ENCODE data around the gene TRIM66.

Gene TRIM66

GRCh38 chr11:8593455-8593854 is 89.0 kb downstream of the TRIM66 start:
- no peak for DNase-seq (ENCODE audit: low read depth)
- H3K4me3 ChIP-seq (ENCODE audit: low read depth, low read length): peak overlapping the region; percentile 61
- TF ChIP-seq CTCF (conservative IDR thresholded peaks at IDR 0.05; ENCODE audit: low read depth, low read length): no peak

GRCh38 chr11:8587915-8588314 is 94.5 kb downstream of the TRIM66 start:
- TF ChIP-seq CTCF (conservative IDR thresholded peaks at IDR 0.05; ENCODE audit: low read depth, low read length): no peak
- no peak overlapping the region for H3K4me3 ChIP-seq (ENCODE audit: low read depth, low read length)

GRCh38 chr11:8586805-8587204 is 95.7 kb downstream of the TRIM66 start:
- no peak overlapping the region for H3K4me3 ChIP-seq (ENCODE audit: low read depth, low read length)
- TF ChIP-seq CTCF (conservative IDR thresholded peaks at IDR 0.05; ENCODE audit: low read depth, low read length): no peak
- DNase-seq (ENCODE audit: low read depth): no peak

More at GRCh38 chr11:8587915-8588314, 94.5 kb downstream of the TRIM66 start:
- DNase-seq (ENCODE audit: low read depth): no peak

- no peak for TF ChIP-seq CTCF (conservative IDR thresholded peaks at IDR 0.05; ENCODE audit: low read depth, low read length)
- DNase-seq (ENCODE audit: low read depth): no peak
- no peak overlapping the region for H3K4me3 ChIP-seq (ENCODE audit: low read depth, low read length)
Measured at GRCh38 chr11:8586184-8586583, 96.3 kb downstream of the TRIM66 start.

- no peak for DNase-seq (ENCODE audit: low read depth)
- TF ChIP-seq CTCF (conservative IDR thresholded peaks at IDR 0.05; ENCODE audit: low read depth, low read length): no peak
Measured at GRCh38 chr11:8584511-8584910, 98.0 kb downstream of the TRIM66 start.

GRCh38 chr11:8584082-8584481 is 98.4 kb downstream of the TRIM66 start:
- no peak for TF ChIP-seq CTCF (conservative IDR thresholded peaks at IDR 0.05; ENCODE audit: low read depth, low read length)
- H3K4me3 ChIP-seq (ENCODE audit: low read depth, low read length): no peak overlapping the region
- DNase-seq (ENCODE audit: low read depth): peak; percentile 17

More at GRCh38 chr11:8584511-8584910, 98.0 kb downstream of the TRIM66 start:
- H3K4me3 ChIP-seq (ENCODE audit: low read depth, low read length): no peak overlapping the region

- TF ChIP-seq CTCF (conservative IDR thresholded peaks at IDR 0.05; ENCODE audit: low read depth, low read length): no peak
- H3K4me3 ChIP-seq (ENCODE audit: low read depth, low read length): no peak overlapping the region
- peak; percentile 12 for DNase-seq (ENCODE audit: low read depth)
Measured at GRCh38 chr11:8581300-8581699, 101.2 kb downstream of the TRIM66 start.

Data from choroid plexus epithelial cell (primary cell).